HL-60 (cell line): ENCODE results near the gene LHX4.
A peak's percentile ranks its signal among the peaks of the same experiment; 100 is the strongest.

Experiments
- DNase-seq, 2 experiments: peaks; one replicate each; pipeline ENCODE4 v3.0.0-alpha.2; 2010 to 2020; ENCODE audit warnings: low read depth in 1 of 2, low spot score in 1 of 2
- H3K27ac ChIP-seq: fragments of 250-450 bp; sonication (Bioruptor Pico); replicated peaks from 2 replicates; pipeline ENCODE4 v1.5.1; 2020; ENCODE audit warnings: mild to moderate bottlenecking, moderate library complexity
- H3K27me3 ChIP-seq: fragments of 250-450 bp; sonication (Bioruptor Pico); 2 replicates; pipeline ENCODE4 v1.5.1; 2021; ENCODE audit warnings: mild to moderate bottlenecking, moderate library complexity; ENCODE audit not compliant: insufficient read depth, poor library complexity, severe bottlenecking
- H3K4me3 ChIP-seq: replicated peaks from 2 replicates; pipeline ENCODE4 v1.5.1; 2011; ENCODE audit warnings: mild to moderate bottlenecking, control low read depth, low read length; ENCODE audit not compliant: insufficient read depth
- GABPA ChIP-seq: IDR thresholded peaks from 2 replicates; pipeline ENCODE4 v1.6.1; 2012; ENCODE audit warnings: low read depth
- POLR2AphosphoS5 ChIP-seq: IDR thresholded peaks from 2 replicates; pipeline ENCODE4 v1.6.1; 2012; ENCODE audit warnings: low read depth
- SPI1 ChIP-seq: IDR thresholded peaks from 2 replicates; pipeline ENCODE4 v1.6.1; 2012; ENCODE audit warnings: low read depth, mild to moderate bottlenecking, borderline replicate concordance
- TF ChIP-seq, protein P1 (sequence below): IDR thresholded peaks from one replicate; pipeline ENCODE4 v1.5.1; 2011; ENCODE audit warnings: low read length, control low read depth, inconsistent platforms; ENCODE audit not compliant: insufficient read depth
- TF ChIP-seq, protein P2 (sequence below): IDR thresholded peaks from 2 replicates; pipeline ENCODE4 v1.6.1; 2012; ENCODE audit warnings: low read depth; ENCODE audit not compliant: insufficient replicate concordance

The LHX4 gene

GRCh38 chr1:180230791-180231505 is 884 bp downstream of the LHX4 start:
- TF ChIP-seq, protein P1, sequence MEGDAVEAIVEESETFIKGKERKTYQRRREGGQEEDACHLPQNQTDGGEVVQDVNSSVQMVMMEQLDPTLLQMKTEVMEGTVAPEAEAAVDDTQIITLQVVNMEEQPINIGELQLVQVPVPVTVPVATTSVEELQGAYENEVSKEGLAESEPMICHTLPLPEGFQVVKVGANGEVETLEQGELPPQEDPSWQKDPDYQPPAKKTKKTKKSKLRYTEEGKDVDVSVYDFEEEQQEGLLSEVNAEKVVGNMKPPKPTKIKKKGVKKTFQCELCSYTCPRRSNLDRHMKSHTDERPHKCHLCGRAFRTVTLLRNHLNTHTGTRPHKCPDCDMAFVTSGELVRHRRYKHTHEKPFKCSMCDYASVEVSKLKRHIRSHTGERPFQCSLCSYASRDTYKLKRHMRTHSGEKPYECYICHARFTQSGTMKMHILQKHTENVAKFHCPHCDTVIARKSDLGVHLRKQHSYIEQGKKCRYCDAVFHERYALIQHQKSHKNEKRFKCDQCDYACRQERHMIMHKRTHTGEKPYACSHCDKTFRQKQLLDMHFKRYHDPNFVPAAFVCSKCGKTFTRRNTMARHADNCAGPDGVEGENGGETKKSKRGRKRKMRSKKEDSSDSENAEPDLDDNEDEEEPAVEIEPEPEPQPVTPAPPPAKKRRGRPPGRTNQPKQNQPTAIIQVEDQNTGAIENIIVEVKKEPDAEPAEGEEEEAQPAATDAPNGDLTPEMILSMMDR, result no peak
- Histone ChIP-seq H3K27ac (no peak overlapping the region), H3K27me3 (peaks cover 58% of the 10 kb centered on the region), H3K4me3 (peak overlapping the region; percentile 62)
- DNase-seq, result peak in 1 of 2 experiments; percentile 24

DNA sequence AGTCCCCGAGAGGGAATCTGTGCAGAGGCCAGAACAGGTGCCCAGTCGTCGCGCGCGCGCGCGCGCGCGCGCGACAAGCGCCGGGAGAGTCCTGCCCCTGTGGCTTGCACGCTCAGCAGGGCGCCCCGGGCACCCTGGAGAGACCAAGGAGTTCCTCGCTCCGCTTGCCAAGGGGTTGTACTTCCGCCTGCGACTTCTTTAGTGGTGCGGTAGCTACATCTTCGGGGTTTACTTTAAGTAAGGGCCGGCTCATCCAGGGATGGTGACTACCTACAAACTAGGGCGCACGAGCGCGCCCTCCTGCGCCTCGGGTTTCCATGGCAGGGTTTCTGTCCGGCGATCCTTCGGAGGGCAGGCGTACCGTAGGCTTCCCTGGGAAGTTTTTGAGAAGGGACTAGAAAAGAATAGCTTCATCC is 1.4 kb downstream of the LHX4 start:
- Histone ChIP-seq H3K27me3 (peaks cover 64% of the 10 kb centered on the region), H3K4me3 (peak overlapping the region; percentile 62), H3K27ac (no peak overlapping the region)
- DNase-seq, result peak; percentile 61 to 83
- no peak for TF ChIP-seq GABPA
- TF ChIP-seq, protein P1, result no peak
- TF ChIP-seq SPI1, result no peak
- TF ChIP-seq POLR2AphosphoS5, result no peak
- TF ChIP-seq, protein P2, sequence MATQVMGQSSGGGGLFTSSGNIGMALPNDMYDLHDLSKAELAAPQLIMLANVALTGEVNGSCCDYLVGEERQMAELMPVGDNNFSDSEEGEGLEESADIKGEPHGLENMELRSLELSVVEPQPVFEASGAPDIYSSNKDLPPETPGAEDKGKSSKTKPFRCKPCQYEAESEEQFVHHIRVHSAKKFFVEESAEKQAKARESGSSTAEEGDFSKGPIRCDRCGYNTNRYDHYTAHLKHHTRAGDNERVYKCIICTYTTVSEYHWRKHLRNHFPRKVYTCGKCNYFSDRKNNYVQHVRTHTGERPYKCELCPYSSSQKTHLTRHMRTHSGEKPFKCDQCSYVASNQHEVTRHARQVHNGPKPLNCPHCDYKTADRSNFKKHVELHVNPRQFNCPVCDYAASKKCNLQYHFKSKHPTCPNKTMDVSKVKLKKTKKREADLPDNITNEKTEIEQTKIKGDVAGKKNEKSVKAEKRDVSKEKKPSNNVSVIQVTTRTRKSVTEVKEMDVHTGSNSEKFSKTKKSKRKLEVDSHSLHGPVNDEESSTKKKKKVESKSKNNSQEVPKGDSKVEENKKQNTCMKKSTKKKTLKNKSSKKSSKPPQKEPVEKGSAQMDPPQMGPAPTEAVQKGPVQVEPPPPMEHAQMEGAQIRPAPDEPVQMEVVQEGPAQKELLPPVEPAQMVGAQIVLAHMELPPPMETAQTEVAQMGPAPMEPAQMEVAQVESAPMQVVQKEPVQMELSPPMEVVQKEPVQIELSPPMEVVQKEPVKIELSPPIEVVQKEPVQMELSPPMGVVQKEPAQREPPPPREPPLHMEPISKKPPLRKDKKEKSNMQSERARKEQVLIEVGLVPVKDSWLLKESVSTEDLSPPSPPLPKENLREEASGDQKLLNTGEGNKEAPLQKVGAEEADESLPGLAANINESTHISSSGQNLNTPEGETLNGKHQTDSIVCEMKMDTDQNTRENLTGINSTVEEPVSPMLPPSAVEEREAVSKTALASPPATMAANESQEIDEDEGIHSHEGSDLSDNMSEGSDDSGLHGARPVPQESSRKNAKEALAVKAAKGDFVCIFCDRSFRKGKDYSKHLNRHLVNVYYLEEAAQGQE, result no peak

DNA sequence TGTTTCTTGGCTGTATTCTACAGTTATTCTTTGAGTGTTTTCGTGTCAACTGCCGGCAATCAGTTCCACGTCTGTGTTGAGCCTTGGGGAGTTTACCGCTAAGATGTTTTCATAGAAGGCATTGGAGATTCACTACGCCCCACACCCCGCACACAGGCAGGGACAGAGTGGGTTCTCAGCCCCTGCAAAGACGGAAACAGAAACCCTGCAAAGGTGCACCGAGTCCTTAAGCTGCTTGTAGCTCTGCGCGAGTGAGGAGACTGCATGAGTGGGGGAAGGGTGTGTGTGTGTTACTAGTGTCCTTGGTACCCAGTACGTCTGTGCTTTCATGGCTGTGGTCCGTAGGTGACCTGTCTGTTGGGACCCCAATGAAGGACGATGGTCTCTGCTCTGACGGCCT is 1.9 kb downstream of the LHX4 start:
- TF ChIP-seq, protein P1, result no peak
- no peak for TF ChIP-seq POLR2AphosphoS5
- no peak for TF ChIP-seq GABPA
- TF ChIP-seq, protein P2, result no peak
- TF ChIP-seq SPI1, result no peak
- Histone ChIP-seq H3K27ac (no peak overlapping the region), H3K27me3 (peaks cover 65% of the 10 kb centered on the region), H3K4me3 (peak overlapping the region; percentile 62; the same call in 1 of the 2 replicates)
- no peak for DNase-seq

DNA sequence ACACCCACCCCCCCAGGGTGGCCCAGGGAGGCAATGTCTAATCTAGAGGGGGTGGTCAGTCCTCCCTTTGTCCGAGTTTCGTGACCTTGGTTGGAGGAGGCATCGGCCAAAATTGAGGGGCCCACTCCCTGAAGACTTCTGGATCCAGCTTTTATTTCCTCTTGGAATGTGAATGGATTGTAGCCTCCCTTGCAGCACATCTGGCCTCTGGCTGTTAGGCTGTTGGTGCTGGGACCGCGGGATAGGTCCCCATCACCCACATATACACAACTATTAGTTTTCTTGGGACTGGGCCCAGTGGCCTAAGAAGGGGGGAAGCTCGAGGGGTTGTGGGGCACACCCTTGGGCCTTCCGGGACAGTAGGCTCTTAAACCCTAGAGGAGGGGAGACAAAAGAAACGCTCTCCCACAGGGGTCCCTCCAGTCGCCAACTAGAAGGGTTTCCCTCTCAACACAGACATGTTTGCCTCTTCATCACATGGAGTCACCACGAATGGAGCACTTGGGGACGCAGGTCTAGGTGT is 2.5 kb downstream of the LHX4 start:
- DNase-seq, result no peak
- Histone ChIP-seq H3K4me3 (no peak overlapping the region), H3K27ac (no peak overlapping the region), H3K27me3 (peaks cover 67% of the 10 kb centered on the region)
- TF ChIP-seq, protein P2, result no peak
- TF ChIP-seq, protein P1, result no peak
- TF ChIP-seq GABPA (no peak), SPI1 (no peak)
